Liver (tissue), 9 donors: Measurements from ENCODE around the gene DOCK1. TPM values are rescaled to one million over a fixed set of nuclear protein-coding genes. Genes with fewer than 3 reads are reported as not detected.

Experiments
- DNase-seq: peaks from one replicate; pipeline ENCODE4 v3.0.0-alpha.2; 2017; ENCODE audit warnings: low spot score
- H3K27ac ChIP-seq, 2 donors: one replicate each; pipeline ENCODE4 v1.7.0; 2013; ENCODE audit warnings: inconsistent platforms in 2 of 2, low read length in 2 of 2, control low read depth in 1 of 2, low read depth in 1 of 2, mild to moderate bottlenecking in 1 of 2
- H3K27me3 ChIP-seq, 4 donors: one replicate each; pipeline versions ENCODE4 v1.6.1 to v1.7.0; 2013; ENCODE audit warnings: low read length in 3 of 4, inconsistent platforms in 1 of 4, mild to moderate bottlenecking in 1 of 4, moderate library complexity in 1 of 4; ENCODE audit not compliant: control insufficient read depth in 4 of 4, insufficient read depth in 4 of 4
- H3K36me3 ChIP-seq, 4 donors: one replicate each; pipeline versions ENCODE4 v1.6.1 to v1.7.0; 2013; ENCODE audit warnings: low read length in 3 of 4, mild to moderate bottlenecking in 3 of 4, low read depth in 1 of 4, moderate library complexity in 1 of 4; ENCODE audit not compliant: control insufficient read depth in 4 of 4, insufficient read depth in 3 of 4
- H3K4me1 ChIP-seq, 4 donors: one replicate each; pipeline versions ENCODE4 v1.6.1 to v1.7.0; 2013; ENCODE audit warnings: low read length in 3 of 4, mild to moderate bottlenecking in 3 of 4, moderate library complexity in 1 of 4; ENCODE audit not compliant: control insufficient read depth in 4 of 4, insufficient read depth in 4 of 4
- H3K4me3 ChIP-seq, 3 donors: one replicate each; pipeline versions ENCODE4 v1.6.1 to v1.7.0; 2013; ENCODE audit warnings: low read length in 3 of 3, control low read depth in 1 of 3, low read depth in 1 of 3, mild to moderate bottlenecking in 1 of 3
- H3K9ac ChIP-seq, 2 donors: one replicate each; pipeline ENCODE4 v1.7.0; 2013; ENCODE audit warnings: low read length in 2 of 2, mild to moderate bottlenecking in 2 of 2, moderate library complexity in 2 of 2, control low read depth in 1 of 2, low read depth in 1 of 2
- H3K9me3 ChIP-seq, 4 donors: one replicate each; pipeline versions ENCODE4 v1.6.1 to v1.7.0; 2013; ENCODE audit warnings: low read length in 3 of 4; ENCODE audit not compliant: control insufficient read depth in 4 of 4
- CTCF ChIP-seq: fragments of 150-350 bp; IDR thresholded peaks from 2 replicates; pipeline ENCODE4 v1.5.1; 2017; ENCODE audit warnings: improper control_type of control experiment, low read depth, low read length; ENCODE audit not compliant: missing input control
- EGR1 ChIP-seq, 2 donors: IDR thresholded peaks; 2 replicates each; pipeline ENCODE4 v1.6.1; 2016 to 2018; ENCODE audit warnings: antibody characterized with exemption in 2 of 2, low read depth in 2 of 2
- FOXA1 ChIP-seq: IDR thresholded peaks from 2 replicates; pipeline ENCODE4 v1.6.1; 2016; ENCODE audit warnings: antibody characterized with exemption
- FOXA2 ChIP-seq: IDR thresholded peaks from 2 replicates; pipeline ENCODE4 v1.6.1; 2016; ENCODE audit warnings: antibody characterized with exemption
- GABPA ChIP-seq, 2 donors: IDR thresholded peaks in 1 of 2; conservative IDR thresholded peaks in 1 of 2; 2 replicates each; pipeline ENCODE4 v1.6.1; 2016; ENCODE audit warnings: antibody characterized with exemption in 2 of 2, mild to moderate bottlenecking in 1 of 2, moderate library complexity in 1 of 2
- HNF4A ChIP-seq, 2 donors: conservative IDR thresholded peaks; 2 replicates each; pipeline ENCODE4 v1.6.1; 2016; ENCODE audit warnings: antibody characterized with exemption in 2 of 2, mild to moderate bottlenecking in 2 of 2
- HNF4G ChIP-seq: IDR thresholded peaks from 2 replicates; pipeline ENCODE4 v1.6.1; 2016; ENCODE audit warnings: antibody characterized with exemption
- MAX ChIP-seq: IDR thresholded peaks from 2 replicates; pipeline ENCODE4 v1.6.1; 2016; ENCODE audit warnings: antibody characterized with exemption
- NR2F2 ChIP-seq: IDR thresholded peaks from 2 replicates; pipeline ENCODE4 v1.6.1; 2016; ENCODE audit warnings: antibody characterized with exemption
- RAD21 ChIP-seq, 2 donors: IDR thresholded peaks; 2 replicates each; pipeline ENCODE4 v1.6.1; 2016; ENCODE audit warnings: antibody characterized with exemption in 2 of 2, mild to moderate bottlenecking in 2 of 2
- REST ChIP-seq: IDR thresholded peaks from 2 replicates; pipeline ENCODE4 v1.6.1; 2016; ENCODE audit warnings: antibody characterized with exemption, mild to moderate bottlenecking
- RXRA ChIP-seq, 2 donors: IDR thresholded peaks; 2 replicates each; pipeline ENCODE4 v1.6.1; 2017 to 2018; ENCODE audit warnings: antibody characterized with exemption in 2 of 2, mild to moderate bottlenecking in 1 of 2
- SP1 ChIP-seq: IDR thresholded peaks from 2 replicates; pipeline ENCODE4 v1.6.1; 2018; ENCODE audit warnings: antibody characterized with exemption, mild to moderate bottlenecking
- TAF1 ChIP-seq: conservative IDR thresholded peaks from 2 replicates; pipeline ENCODE4 v1.6.1; 2016; ENCODE audit warnings: antibody characterized with exemption, mild to moderate bottlenecking
- YY1 ChIP-seq: IDR thresholded peaks from 2 replicates; pipeline ENCODE4 v1.6.1; 2016; ENCODE audit warnings: antibody characterized with exemption, mild to moderate bottlenecking
- ZBTB33 ChIP-seq: IDR thresholded peaks from 2 replicates; pipeline ENCODE4 v1.6.1; 2016; ENCODE audit warnings: antibody characterized with exemption
- WGBS: extraction: QIAGEN DNeasy Blood & Tissue Kit; methylation state at CpG from one replicate; pipeline ENCODE4 v1.1.7; 2013; 5-methylcytosine and 5-hydroxymethylcytosine counted together
- polyA plus RNA-seq, 2 donors: library from polyadenylated mRNA; stranded (reverse) in 1 of 2; unstranded in 1 of 2; fragments of 200-250 nt in 1 of 2; fragments of >200 nt in 1 of 2; fragmentation: Nextera tagmentation in 1 of 2; extraction: Ambion mirVana in 1 of 2; gene quantifications; one replicate each; pipeline versions ENCODE4 v1.2.1 to v1.2.3, GENCODE V29; 2013 to 2015
- total RNA-seq, 2 donors: library from RNA; depleted of rRNA; stranded (reverse); fragments of >200 nt; gene quantifications; one replicate each; pipeline ENCODE4 v1.2.3, GENCODE V29; 2014
- donor health status: healthy.
- donor health status: healthy.
- donor health status: healthy.
- donor health status: healthy.
- donor health status: healthy.

Gene DOCK1
- total and polyA plus RNA-seq, 4 donors: 3.8 to 28.8 (median 9.1) TPM

GRCh38 chr10:126893841-126894240, 11.4 kb upstream of the DOCK1 start:
- DNase-seq: no peak
- TF ChIP-seq HNF4G: no peak
- TF ChIP-seq TAF1: no peak
- no peak for TF ChIP-seq HNF4A (conservative IDR thresholded peaks at IDR 0.05)
- no peak for TF ChIP-seq RXRA (IDR thresholded peaks at IDR 0.05)
- no peak for TF ChIP-seq EGR1 (IDR thresholded peaks at IDR 0.05; ENCODE audit: low read depth in 2 of 2)
- no peak for TF ChIP-seq FOXA2
- TF ChIP-seq YY1: no peak
- TF ChIP-seq REST: no peak
- no peak for TF ChIP-seq GABPA (IDR thresholded peaks at IDR 0.05 in 1 of 2, conservative IDR thresholded peaks at IDR 0.05 in 1 of 2)
- no peak for TF ChIP-seq NR2F2
- WGBS: 89% methylated on average over 8 of the region's 8 CpGs
- Histone ChIP-seq H3K9ac (no peak overlapping the region), H3K27ac (no peak overlapping the region), H3K9me3 (peaks cover 0 to 9% (median 2%) of the 10 kb centered on the region in 4 donors), H3K4me3 (no peak overlapping the region), H3K27me3 (peaks cover 0 to 3% (median 0%) of the 10 kb centered on the region in 4 donors), H3K36me3 (no peaks in the 10 kb centered on the region), H3K4me1 (no peaks in the 10 kb centered on the region)

GRCh38 chr10:126895214-126895781, 9.9 kb upstream of the DOCK1 start:
- H3K27ac ChIP-seq: no peak overlapping the region
- no peak for DNase-seq
- no peak overlapping the region for H3K9ac ChIP-seq
- no peak for TF ChIP-seq HNF4A (conservative IDR thresholded peaks at IDR 0.05)
- H3K4me1 ChIP-seq: no peaks in the 10 kb centered on the region
- no peak overlapping the region for H3K4me3 ChIP-seq
- peaks cover 0 to 3% (median 0%) of the 10 kb centered on the region in 4 donors for H3K27me3 ChIP-seq
- no peaks in the 10 kb centered on the region for H3K36me3 ChIP-seq
- WGBS: 76% methylated on average over 9 of the region's 9 CpGs
- peaks cover 0 to 9% (median 4%) of the 10 kb centered on the region in 4 donors for H3K9me3 ChIP-seq

GRCh38 chr10:126898460-126898859, 6.8 kb upstream of the DOCK1 start:
- Histone ChIP-seq H3K9me3 (peaks cover 0 to 9% (median 4%) of the 10 kb centered on the region in 4 donors), H3K36me3 (no peaks in the 10 kb centered on the region), H3K27ac (no peak overlapping the region), H3K9ac (no peak overlapping the region), H3K27me3 (peaks cover 0 to 3% (median 0%) of the 10 kb centered on the region in 4 donors), H3K4me3 (no peak overlapping the region), H3K4me1 (no peaks in the 10 kb centered on the region)
- no peak for DNase-seq
- TF ChIP-seq EGR1 (IDR thresholded peaks at IDR 0.05; ENCODE audit: low read depth in 2 of 2) (no peak), SP1 (no peak), GABPA (IDR thresholded peaks at IDR 0.05 in 1 of 2, conservative IDR thresholded peaks at IDR 0.05 in 1 of 2) (no peak), FOXA1 (no peak), CTCF (no peak), RXRA (IDR thresholded peaks at IDR 0.05) (no peak), MAX (no peak), TAF1 (no peak), HNF4A (conservative IDR thresholded peaks at IDR 0.05) (no peak), HNF4G (no peak), FOXA2 (no peak), NR2F2 (no peak), ZBTB33 (no peak), REST (no peak), RAD21 (IDR thresholded peaks at IDR 0.05) (no peak)
